GM06990 (cell line): ENCODE data around the gene ATP2C2.

ENCODE experiments used
- DNase-seq: peaks from one replicate; pipeline ENCODE4 v3.0.0-alpha.2; 2011; ENCODE audit not compliant: insufficient read length; ENCODE audit errors: extremely low read depth
- H3K27me3 ChIP-seq: replicated peaks from 2 replicates; pipeline ENCODE4 v1.6.0; 2011; ENCODE audit warnings: low read length; ENCODE audit not compliant: control insufficient read depth, insufficient read depth
- H3K36me3 ChIP-seq: 2 replicates; pipeline ENCODE4 v1.5.1; 2011; ENCODE audit warnings: low read length; ENCODE audit not compliant: control insufficient read depth, insufficient read depth
- H3K4me3 ChIP-seq: replicated peaks from 2 replicates; pipeline ENCODE4 v1.5.1; 2011; ENCODE audit warnings: low read depth, mild to moderate bottlenecking, control low read depth, low read length
- TF ChIP-seq, protein P1 (sequence below): IDR thresholded peaks from 2 replicates; pipeline ENCODE4 v1.5.1; 2011; ENCODE audit warnings: low read length, control low read depth, mild to moderate bottlenecking, inconsistent platforms; ENCODE audit not compliant: insufficient read depth, poor library complexity, severe bottlenecking

Gene ATP2C2

DNA sequence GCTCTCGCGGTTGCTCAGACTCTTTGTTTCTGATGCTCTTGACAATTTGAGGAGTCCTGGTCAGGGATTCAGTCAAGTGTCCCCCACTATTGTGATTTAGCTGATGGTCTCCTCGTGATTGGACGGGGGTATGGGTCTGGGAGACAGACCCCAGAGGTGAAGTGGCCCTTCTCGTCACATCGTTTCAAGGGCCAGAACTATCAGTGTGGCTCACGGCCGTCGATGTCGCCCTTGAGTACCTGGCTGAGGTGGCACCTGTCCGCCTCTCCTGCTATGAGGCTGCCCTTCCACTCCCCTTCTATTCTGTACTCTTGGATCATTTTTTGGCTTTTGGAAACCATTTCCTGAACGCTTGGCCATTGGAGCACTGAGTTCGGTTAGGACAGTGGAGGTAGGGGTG is 143.5 kb downstream of the ATP2C2 start:
- no peak for DNase-seq
- Histone ChIP-seq H3K4me3 (no peak overlapping the region), H3K36me3 (no peaks in the 10 kb centered on the region), H3K27me3 (no peaks in the 10 kb centered on the region)
- TF ChIP-seq, protein P1, sequence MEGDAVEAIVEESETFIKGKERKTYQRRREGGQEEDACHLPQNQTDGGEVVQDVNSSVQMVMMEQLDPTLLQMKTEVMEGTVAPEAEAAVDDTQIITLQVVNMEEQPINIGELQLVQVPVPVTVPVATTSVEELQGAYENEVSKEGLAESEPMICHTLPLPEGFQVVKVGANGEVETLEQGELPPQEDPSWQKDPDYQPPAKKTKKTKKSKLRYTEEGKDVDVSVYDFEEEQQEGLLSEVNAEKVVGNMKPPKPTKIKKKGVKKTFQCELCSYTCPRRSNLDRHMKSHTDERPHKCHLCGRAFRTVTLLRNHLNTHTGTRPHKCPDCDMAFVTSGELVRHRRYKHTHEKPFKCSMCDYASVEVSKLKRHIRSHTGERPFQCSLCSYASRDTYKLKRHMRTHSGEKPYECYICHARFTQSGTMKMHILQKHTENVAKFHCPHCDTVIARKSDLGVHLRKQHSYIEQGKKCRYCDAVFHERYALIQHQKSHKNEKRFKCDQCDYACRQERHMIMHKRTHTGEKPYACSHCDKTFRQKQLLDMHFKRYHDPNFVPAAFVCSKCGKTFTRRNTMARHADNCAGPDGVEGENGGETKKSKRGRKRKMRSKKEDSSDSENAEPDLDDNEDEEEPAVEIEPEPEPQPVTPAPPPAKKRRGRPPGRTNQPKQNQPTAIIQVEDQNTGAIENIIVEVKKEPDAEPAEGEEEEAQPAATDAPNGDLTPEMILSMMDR: no peak

DNA sequence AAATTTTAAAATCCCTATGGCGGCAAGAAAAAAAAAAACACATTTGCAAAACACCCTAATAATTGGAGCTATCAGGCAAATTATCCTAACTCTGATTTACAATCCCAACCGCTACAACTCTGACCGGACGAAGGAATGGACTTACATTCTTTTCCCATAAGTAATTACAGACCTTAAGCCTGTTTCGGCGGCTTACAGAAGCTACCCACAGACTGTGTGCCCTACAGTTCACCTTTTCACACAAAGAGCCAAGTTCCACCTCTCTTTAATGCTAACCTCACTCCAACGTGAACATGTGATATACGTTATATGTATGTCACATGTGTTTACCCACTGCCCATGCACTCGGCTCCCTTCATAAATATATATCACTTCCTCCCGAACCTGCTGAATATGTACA is 144.8 kb downstream of the ATP2C2 start:
- DNase-seq: no peak
- no peak overlapping the region for H3K4me3 ChIP-seq
- TF ChIP-seq, protein P1: no peak
- no peaks in the 10 kb centered on the region for H3K27me3 ChIP-seq
- no peaks in the 10 kb centered on the region for H3K36me3 ChIP-seq

DNA sequence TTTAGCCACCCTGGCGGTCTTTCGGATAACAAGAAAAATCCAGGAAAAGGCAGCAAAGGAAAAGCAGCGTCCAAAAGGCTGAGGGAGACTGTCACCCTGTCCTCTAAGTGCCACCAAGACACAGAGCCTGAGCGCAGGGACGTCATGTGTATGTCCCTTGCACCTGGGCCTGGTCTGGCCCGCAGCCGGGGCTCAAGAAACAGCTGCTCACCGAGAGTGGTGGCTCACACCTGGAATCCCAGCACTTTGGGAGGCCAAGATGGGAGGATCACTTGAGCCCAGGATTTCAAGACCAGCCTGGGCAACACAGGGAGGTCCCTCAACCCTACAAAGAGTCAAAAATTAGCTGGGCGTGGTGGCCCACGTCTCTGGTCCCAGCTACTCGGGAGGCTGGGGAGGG is 145.3 kb downstream of the ATP2C2 start:
- H3K27me3 ChIP-seq: no peaks in the 10 kb centered on the region

More for the DNA sequence above, 145.3 kb downstream of the ATP2C2 start:
- no peaks in the 10 kb centered on the region for H3K36me3 ChIP-seq
- TF ChIP-seq, protein P1: no peak
- H3K4me3 ChIP-seq: no peak overlapping the region
- no peak for DNase-seq
